ENCODE measurements around the gene UCK1.

- no peak for TF ChIP-seq CTCF (optimal IDR thresholded peaks at IDR 0.05 in 1 of 3, IDR thresholded peaks at IDR 0.05 in 1 of 3, conservative IDR thresholded peaks at IDR 0.05 in 1 of 3; ENCODE audit: extremely low read depth in 1 of 3, insufficient read depth in 2 of 3, low read length in 3 of 3)
- no peak for TF ChIP-seq EZH2 (IDR thresholded peaks at IDR 0.05; ENCODE audit: low read length)
These were observed 30.0 kb downstream of the UCK1 start for GRCh38 chr9:131500939-131501541.

Measured in keratinocyte (primary cell).